GM21528 (cell line): Measurements from ENCODE around the gene CLTCL1.

Experiments
- ATAC-seq: cut with Tn5 transposase; IDR thresholded peaks from one replicate; pipeline ENCODE4 v1.9.1; 2021; ENCODE audit warnings: mild to moderate bottlenecking, moderate library complexity; ENCODE audit not compliant: unreplicated experiment, low FRiP score

The CLTCL1 gene

DNA sequence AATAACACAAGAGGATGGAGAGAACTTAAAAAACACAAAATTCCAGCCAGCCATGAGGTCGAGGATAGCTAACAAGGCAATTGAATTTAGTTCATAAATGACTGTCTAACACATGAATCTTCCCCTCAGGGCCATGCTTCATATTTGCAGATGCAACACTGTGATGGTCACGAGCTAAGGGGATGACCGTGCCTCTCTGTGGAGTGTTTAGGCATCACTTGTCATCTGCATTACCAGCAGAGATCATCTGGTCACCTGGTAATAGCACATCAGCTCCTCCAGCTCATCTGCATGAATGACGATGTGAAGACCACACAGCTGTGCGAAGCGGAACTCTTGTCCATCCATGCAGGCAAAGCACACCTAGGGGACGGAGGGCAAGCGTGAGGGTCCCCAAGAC, 92.0 kb downstream of the CLTCL1 start:
- ATAC-seq = no peak

DNA sequence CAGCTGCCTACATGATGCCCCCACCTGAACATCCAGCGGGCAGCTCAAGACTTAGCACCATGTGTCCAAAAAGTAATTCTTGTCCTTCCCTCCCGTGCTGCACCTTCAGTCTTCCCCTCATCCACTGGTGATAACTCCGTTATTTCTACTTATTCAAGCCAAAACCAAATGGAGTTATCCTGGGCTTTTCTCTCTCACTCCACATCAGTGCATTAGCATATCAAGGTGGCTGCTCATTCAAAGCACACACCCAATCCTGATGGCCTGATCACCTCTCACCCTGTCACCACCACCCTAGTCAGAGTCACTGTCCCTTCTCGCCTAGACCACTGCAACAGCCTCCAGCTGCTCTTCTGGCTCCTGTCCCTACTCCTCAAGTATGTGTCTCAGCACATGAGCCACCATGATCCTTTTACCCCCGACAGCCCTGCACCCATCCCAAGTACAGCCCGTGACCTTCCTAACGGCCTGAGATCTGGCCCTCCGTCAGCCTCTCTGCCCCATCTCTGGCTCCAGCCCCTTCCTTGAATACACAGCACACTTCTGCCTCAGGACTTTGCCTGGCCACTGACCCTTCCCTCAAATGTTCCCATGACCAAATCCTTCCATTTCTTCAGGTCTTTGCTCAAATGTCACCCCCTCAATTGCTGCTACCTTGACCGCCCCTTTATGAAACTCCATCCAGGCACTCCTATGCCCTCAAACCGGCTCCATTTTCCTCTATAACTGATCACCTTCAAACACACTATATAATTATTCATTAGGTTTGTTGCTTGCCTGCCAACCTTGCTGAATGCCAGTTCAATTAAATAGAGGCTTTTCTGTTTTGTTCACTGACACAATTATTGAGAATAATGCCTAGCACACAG, 93.3 kb downstream of the CLTCL1 start:
- no peak for ATAC-seq

DNA sequence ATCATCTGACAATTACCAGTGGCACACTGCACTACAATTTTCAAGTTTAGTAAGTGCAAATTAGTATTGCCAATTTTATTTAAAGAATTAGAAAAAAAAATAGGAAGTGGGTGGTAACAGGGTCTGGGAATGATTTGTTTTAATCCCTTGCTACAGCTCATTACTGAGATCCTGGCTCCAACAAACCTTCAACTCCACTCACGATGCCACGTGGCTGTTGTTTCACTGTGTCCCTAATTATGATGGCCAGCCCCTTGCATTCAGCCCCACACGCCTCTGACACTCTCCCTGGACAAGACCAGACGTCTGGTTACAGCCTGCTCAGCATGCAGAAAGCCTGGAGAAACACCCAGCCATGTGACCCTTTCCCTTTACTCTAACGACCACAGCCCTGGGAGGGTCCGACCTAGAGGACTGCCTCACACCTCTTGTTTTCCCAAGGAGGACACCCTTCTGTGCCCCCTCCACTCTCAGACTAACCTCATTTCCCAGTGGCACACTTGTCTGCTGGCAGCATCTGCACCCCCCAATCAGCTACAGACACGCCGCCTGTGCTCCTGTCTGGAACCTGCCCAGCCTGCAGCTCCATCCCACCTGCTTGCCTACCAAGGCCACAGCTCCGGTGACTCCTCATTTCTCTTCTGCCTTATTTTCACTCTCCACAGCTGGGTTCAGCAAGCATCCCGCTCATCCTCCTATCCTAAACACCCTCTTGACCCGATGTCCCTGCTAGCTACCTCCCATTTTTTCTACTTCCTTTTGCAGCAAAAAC, 94.5 kb downstream of the CLTCL1 start:
- no peak for ATAC-seq

GRCh38 chr22:19195796-19196731, 95.5 kb downstream of the CLTCL1 start:
- ATAC-seq = no peak

DNA sequence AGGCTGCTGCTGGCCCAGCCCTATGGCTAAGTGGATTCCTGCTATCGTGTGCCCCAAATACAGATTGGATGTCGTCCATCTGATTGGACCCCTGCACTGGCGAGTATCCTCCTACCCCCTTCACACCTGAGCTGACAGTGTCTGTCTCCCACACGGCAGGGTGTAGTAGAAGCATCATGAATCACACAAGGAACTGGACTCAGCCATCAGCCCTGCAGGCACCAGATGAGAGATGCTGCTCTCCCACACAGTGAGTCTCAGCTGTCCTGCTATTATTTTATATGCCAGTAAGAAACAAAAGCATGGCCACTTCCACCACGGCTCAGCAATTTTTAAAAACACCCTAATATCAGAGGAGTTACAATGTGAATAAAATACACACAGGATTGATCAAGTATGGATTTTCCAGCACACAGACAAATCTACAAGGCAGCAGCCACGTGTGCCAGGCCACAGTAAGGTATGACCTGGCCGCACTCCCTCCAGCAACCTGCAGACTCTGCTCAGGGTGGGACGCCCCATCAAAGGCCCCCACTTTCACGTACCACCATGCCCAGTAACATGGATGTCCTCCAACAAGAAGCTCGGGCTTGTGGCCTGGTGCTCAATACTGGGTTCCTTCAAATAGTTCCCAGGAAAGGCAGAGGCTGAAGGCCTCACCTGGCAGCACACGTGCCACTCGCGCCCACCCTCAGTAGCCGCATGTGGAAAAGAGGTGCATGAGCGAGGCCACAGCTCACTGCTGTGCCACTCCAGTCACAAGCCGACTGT, 96.6 kb downstream of the CLTCL1 start:
- ATAC-seq = no peak

- ATAC-seq = no peak
Observed at GRCh38 chr22:19193879-19194278, 97.6 kb downstream of the CLTCL1 start.

GRCh38 chr22:19187716-19188563, 103.6 kb downstream of the CLTCL1 start:
- no peak for ATAC-seq

- ATAC-seq = no peak
Observed at GRCh38 chr22:19184276-19184997, 107.1 kb downstream of the CLTCL1 start.

DNA sequence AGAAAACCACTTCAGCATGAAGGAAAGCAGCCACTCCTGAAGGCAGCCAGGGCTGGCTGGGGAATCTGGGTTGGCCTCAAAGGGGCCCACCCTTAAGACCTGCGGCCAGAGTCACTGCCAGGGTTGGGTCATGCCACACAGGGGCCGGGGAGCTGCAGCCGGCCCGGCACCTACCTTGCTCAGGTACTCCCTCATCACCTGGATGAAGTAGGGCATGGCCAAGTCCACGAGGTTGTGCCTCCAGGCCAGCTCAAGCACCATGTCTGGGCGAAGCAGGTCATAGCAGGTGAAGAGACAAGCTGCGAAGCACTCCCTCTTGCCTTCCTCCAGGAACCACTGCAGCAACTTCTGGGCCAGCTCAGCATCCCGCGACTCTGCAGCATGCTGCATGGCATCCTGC, 108.3 kb downstream of the CLTCL1 start:
- ATAC-seq = no peak

DNA sequence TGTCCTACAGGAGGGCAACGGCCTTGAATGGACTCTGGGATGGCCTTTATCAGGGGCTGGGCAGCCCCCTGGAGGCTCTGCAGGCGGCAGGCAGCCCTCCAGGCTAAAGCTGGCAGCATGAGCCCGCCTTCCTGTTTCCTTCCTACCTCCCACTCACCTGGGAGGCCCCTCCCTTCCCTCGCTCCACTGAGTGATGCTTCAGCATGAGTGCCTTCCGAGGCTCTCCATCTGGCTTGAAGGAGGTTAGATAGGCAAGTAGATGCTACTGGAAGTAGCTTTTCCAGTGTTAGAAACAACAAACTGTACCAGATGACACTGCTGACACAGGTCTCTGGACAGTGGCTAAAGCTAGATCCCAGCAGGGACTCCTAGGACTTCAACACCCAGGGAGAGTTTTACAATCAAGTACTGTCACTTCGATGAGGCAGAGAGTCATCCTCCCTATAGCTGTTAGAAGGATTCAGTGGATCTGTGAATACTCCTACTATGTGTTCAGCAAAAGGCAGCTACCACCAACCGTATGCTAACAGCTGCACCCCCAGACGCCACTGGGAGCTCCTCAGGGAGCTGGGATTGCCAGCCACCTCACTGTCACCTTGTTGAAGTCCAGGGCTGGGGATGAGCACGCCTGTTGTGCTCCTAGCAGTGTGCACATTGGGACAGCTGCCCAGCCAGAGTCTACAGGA, 108.9 kb downstream of the CLTCL1 start:
- ATAC-seq = no peak

GRCh38 chr22:19181786-19182471, 109.6 kb downstream of the CLTCL1 start:
- ATAC-seq = no peak

DNA sequence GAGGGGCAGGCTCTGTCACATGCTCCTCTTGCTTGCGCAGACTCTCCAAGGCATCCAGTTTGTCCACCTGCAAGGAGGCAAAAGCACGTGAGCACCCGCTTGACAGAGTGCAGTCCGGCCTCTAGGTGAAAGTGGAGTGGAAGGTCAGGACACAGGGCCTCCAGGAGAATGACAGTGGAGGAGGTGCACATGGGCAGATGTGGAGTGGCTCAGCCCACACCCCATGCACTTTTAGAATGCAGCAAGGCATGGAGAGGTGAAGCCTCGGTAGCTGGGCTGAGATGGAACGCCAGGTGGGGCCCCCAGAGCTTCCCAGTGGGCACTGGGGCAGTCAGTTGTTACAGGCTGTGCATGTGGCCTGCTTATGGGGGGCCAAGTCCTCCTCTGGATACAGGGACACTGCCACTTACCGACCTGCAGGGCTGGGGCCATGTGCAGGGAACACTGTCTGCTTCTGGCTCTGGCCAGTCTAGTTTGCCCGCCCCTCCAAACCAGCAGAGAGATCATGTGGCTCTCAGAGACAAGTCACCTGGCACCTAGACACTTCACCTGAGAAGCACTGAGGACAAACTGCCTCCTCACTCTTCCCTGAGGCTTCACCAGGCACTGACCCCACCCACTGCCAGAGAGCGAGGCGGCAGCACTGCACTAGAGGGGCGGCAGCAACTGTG, 110.6 kb downstream of the CLTCL1 start:
- ATAC-seq = no peak

DNA sequence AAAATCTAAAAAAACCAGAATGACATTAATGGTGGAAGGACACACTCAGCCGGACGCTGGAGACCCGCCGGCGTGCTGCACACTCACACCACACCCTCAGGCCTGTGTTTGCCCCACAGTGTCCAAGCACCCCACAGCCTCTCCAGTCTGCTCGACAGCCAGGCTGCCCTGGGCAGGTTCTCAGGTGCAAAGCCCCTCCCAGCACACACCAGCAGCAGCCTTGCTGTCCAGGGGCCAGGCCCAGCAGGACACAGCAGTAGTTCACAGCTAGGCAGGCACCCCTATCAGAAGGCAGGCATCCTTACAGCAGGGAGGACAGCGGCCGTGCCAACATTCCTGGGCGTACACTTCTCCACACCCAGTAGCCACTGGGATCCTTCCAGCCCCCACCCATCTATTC, 111.3 kb downstream of the CLTCL1 start:
- no peak for ATAC-seq

- peak; percentile 23 for ATAC-seq
Observed at GRCh38 chr22:19179497-19180048, 111.9 kb downstream of the CLTCL1 start.

- ATAC-seq = peak; percentile 60
Observed at GRCh38 chr22:19178657-19179496, 112.6 kb downstream of the CLTCL1 start, which contains the start of gene SLC25A1. TSS of gene SLC25A1 (minus strand) at chr22:19178736. CDS start at chr22:19178673, 63 bp downstream.
